Liver (tissue), 9 donors: Measurements from ENCODE around the gene TMEM167A. TPM values are rescaled to one million over a fixed set of nuclear protein-coding genes. Genes with fewer than 3 reads are reported as not detected.

Source experiments
- DNase-seq: peaks from one replicate; pipeline ENCODE4 v3.0.0-alpha.2; 2017; ENCODE audit warnings: low spot score
- H3K27ac ChIP-seq, 2 donors: one replicate each; pipeline ENCODE4 v1.7.0; 2013; ENCODE audit warnings: inconsistent platforms in 2 of 2, low read length in 2 of 2, control low read depth in 1 of 2, low read depth in 1 of 2, mild to moderate bottlenecking in 1 of 2
- H3K27me3 ChIP-seq, 4 donors: one replicate each; pipeline versions ENCODE4 v1.6.1 to v1.7.0; 2013; ENCODE audit warnings: low read length in 3 of 4, inconsistent platforms in 1 of 4, mild to moderate bottlenecking in 1 of 4, moderate library complexity in 1 of 4; ENCODE audit not compliant: control insufficient read depth in 4 of 4, insufficient read depth in 4 of 4
- H3K36me3 ChIP-seq, 4 donors: one replicate each; pipeline versions ENCODE4 v1.6.1 to v1.7.0; 2013; ENCODE audit warnings: low read length in 3 of 4, mild to moderate bottlenecking in 3 of 4, low read depth in 1 of 4, moderate library complexity in 1 of 4; ENCODE audit not compliant: control insufficient read depth in 4 of 4, insufficient read depth in 3 of 4
- H3K4me1 ChIP-seq, 4 donors: one replicate each; pipeline versions ENCODE4 v1.6.1 to v1.7.0; 2013; ENCODE audit warnings: low read length in 3 of 4, mild to moderate bottlenecking in 3 of 4, moderate library complexity in 1 of 4; ENCODE audit not compliant: control insufficient read depth in 4 of 4, insufficient read depth in 4 of 4
- H3K4me3 ChIP-seq, 3 donors: one replicate each; pipeline versions ENCODE4 v1.6.1 to v1.7.0; 2013; ENCODE audit warnings: low read length in 3 of 3, control low read depth in 1 of 3, low read depth in 1 of 3, mild to moderate bottlenecking in 1 of 3
- H3K9ac ChIP-seq, 2 donors: one replicate each; pipeline ENCODE4 v1.7.0; 2013; ENCODE audit warnings: low read length in 2 of 2, mild to moderate bottlenecking in 2 of 2, moderate library complexity in 2 of 2, control low read depth in 1 of 2, low read depth in 1 of 2
- H3K9me3 ChIP-seq, 4 donors: one replicate each; pipeline versions ENCODE4 v1.6.1 to v1.7.0; 2013; ENCODE audit warnings: low read length in 3 of 4; ENCODE audit not compliant: control insufficient read depth in 4 of 4
- ATF3 ChIP-seq: IDR thresholded peaks from 2 replicates; pipeline ENCODE4 v1.6.1; 2016; ENCODE audit warnings: antibody characterized with exemption
- CTCF ChIP-seq: fragments of 150-350 bp; IDR thresholded peaks from 2 replicates; pipeline ENCODE4 v1.5.1; 2017; ENCODE audit warnings: improper control_type of control experiment, low read depth, low read length; ENCODE audit not compliant: missing input control
- FOXA2 ChIP-seq: IDR thresholded peaks from 2 replicates; pipeline ENCODE4 v1.6.1; 2016; ENCODE audit warnings: antibody characterized with exemption
- HNF4A ChIP-seq, 2 donors: conservative IDR thresholded peaks; 2 replicates each; pipeline ENCODE4 v1.6.1; 2016; ENCODE audit warnings: antibody characterized with exemption in 2 of 2, mild to moderate bottlenecking in 2 of 2
- HNF4G ChIP-seq: IDR thresholded peaks from 2 replicates; pipeline ENCODE4 v1.6.1; 2016; ENCODE audit warnings: antibody characterized with exemption
- MAX ChIP-seq: IDR thresholded peaks from 2 replicates; pipeline ENCODE4 v1.6.1; 2016; ENCODE audit warnings: antibody characterized with exemption
- NR2F2 ChIP-seq: IDR thresholded peaks from 2 replicates; pipeline ENCODE4 v1.6.1; 2016; ENCODE audit warnings: antibody characterized with exemption
- RAD21 ChIP-seq, 2 donors: IDR thresholded peaks; 2 replicates each; pipeline ENCODE4 v1.6.1; 2016; ENCODE audit warnings: antibody characterized with exemption in 2 of 2, mild to moderate bottlenecking in 2 of 2
- REST ChIP-seq: IDR thresholded peaks from 2 replicates; pipeline ENCODE4 v1.6.1; 2016; ENCODE audit warnings: antibody characterized with exemption, mild to moderate bottlenecking
- RXRA ChIP-seq, 2 donors: IDR thresholded peaks; 2 replicates each; pipeline ENCODE4 v1.6.1; 2017 to 2018; ENCODE audit warnings: antibody characterized with exemption in 2 of 2, mild to moderate bottlenecking in 1 of 2
- SP1 ChIP-seq: IDR thresholded peaks from 2 replicates; pipeline ENCODE4 v1.6.1; 2018; ENCODE audit warnings: antibody characterized with exemption, mild to moderate bottlenecking
- TAF1 ChIP-seq: conservative IDR thresholded peaks from 2 replicates; pipeline ENCODE4 v1.6.1; 2016; ENCODE audit warnings: antibody characterized with exemption, mild to moderate bottlenecking
- YY1 ChIP-seq: IDR thresholded peaks from 2 replicates; pipeline ENCODE4 v1.6.1; 2016; ENCODE audit warnings: antibody characterized with exemption, mild to moderate bottlenecking
- WGBS: extraction: QIAGEN DNeasy Blood & Tissue Kit; methylation state at CpG from one replicate; pipeline ENCODE4 v1.1.7; 2013; 5-methylcytosine and 5-hydroxymethylcytosine counted together
- polyA plus RNA-seq, 2 donors: library from polyadenylated mRNA; stranded (reverse) in 1 of 2; unstranded in 1 of 2; fragments of 200-250 nt in 1 of 2; fragments of >200 nt in 1 of 2; fragmentation: Nextera tagmentation in 1 of 2; extraction: Ambion mirVana in 1 of 2; gene quantifications; one replicate each; pipeline versions ENCODE4 v1.2.1 to v1.2.3, GENCODE V29; 2013 to 2015
- total RNA-seq, 2 donors: library from RNA; depleted of rRNA; stranded (reverse); fragments of >200 nt; gene quantifications; one replicate each; pipeline ENCODE4 v1.2.3, GENCODE V29; 2014
- donor health status: healthy.
- donor health status: healthy.
- donor health status: healthy.
- donor health status: healthy.
- donor health status: healthy.

Gene TMEM167A
- total and polyA plus RNA-seq, 4 donors, result 27.0 to 55.2 (median 37.1) TPM

- peaks cover 0 to 5% (median 2%) of the 10 kb centered on the region in 4 donors for H3K9me3 ChIP-seq
- no peaks in the 10 kb centered on the region for H3K4me1 ChIP-seq
- H3K27me3 ChIP-seq, result no peaks in the 10 kb centered on the region
- no peak for DNase-seq
- TF ChIP-seq TAF1 (no peak), HNF4G (no peak), RXRA (IDR thresholded peaks at IDR 0.05) (no peak), MAX (no peak), YY1 (no peak), NR2F2 (no peak), HNF4A (conservative IDR thresholded peaks at IDR 0.05) (no peak), SP1 (no peak), REST (no peak), ATF3 (no peak)
- WGBS, result 95% methylated on average over 1 of the region's 1 CpG
- no peaks in the 10 kb centered on the region for H3K36me3 ChIP-seq
- no peak overlapping the region for H3K9ac ChIP-seq
- no peak overlapping the region for H3K27ac ChIP-seq
- H3K4me3 ChIP-seq, result no peak overlapping the region
Observed at GRCh38 chr5:83115816-83116215, 38.6 kb upstream of the TMEM167A start.

GRCh38 chr5:83109380-83109779 is 32.2 kb upstream of the TMEM167A start:
- Histone ChIP-seq H3K27ac (no peak overlapping the region), H3K4me1 (no peaks in the 10 kb centered on the region), H3K9ac (no peak overlapping the region), H3K4me3 (no peak overlapping the region), H3K9me3 (peaks cover 0 to 3% (median 0%) of the 10 kb centered on the region in 4 donors), H3K36me3 (no peaks in the 10 kb centered on the region), H3K27me3 (no peaks in the 10 kb centered on the region)
- WGBS, result 70% methylated on average over 1 of the region's 1 CpG
- DNase-seq, result no peak
- no peak for TF ChIP-seq CTCF
- TF ChIP-seq HNF4A (conservative IDR thresholded peaks at IDR 0.05), result no peak
- TF ChIP-seq MAX, result no peak
- no peak for TF ChIP-seq NR2F2
- no peak for TF ChIP-seq RAD21 (IDR thresholded peaks at IDR 0.05)
- no peak for TF ChIP-seq ATF3
- TF ChIP-seq TAF1, result no peak
- no peak for TF ChIP-seq FOXA2
- TF ChIP-seq YY1, result no peak
